Endodermal cell (in vitro differentiated cells): ENCODE measurements around the gene INPP4B. TPM values are rescaled to one million over a fixed set of nuclear protein-coding genes. Genes with fewer than 3 reads are reported as not detected.

Source experiments
- DNase-seq: peaks from one replicate; pipeline ENCODE4 v3.0.0-alpha.2; 2017
- H3K27ac ChIP-seq: 2 replicates; pipeline ENCODE4 v1.5.1; 2013; ENCODE audit warnings: mild to moderate bottlenecking, low read depth, low read length, moderate library complexity
- H3K27me3 ChIP-seq: 2 replicates; pipeline ENCODE4 v1.6.1; 2013; ENCODE audit warnings: mild to moderate bottlenecking, low read length, moderate library complexity; ENCODE audit not compliant: insufficient read depth, control insufficient read depth, poor library complexity, severe bottlenecking
- H3K36me3 ChIP-seq: 2 replicates; pipeline ENCODE4 v1.7.0; 2013; ENCODE audit warnings: mild to moderate bottlenecking, low read length, moderate library complexity; ENCODE audit not compliant: control insufficient read depth, insufficient read depth
- H3K4me1 ChIP-seq: one replicate; pipeline ENCODE4 v1.7.0; 2013; ENCODE audit warnings: low read length; ENCODE audit not compliant: control insufficient read depth, insufficient read depth
- H3K4me3 ChIP-seq: 2 replicates; pipeline ENCODE4 v1.5.1; 2013; ENCODE audit warnings: mild to moderate bottlenecking, low read length, moderate library complexity
- H3K9ac ChIP-seq: 2 replicates; pipeline ENCODE4 v1.6.1; 2013; ENCODE audit warnings: mild to moderate bottlenecking, low read length, moderate library complexity; ENCODE audit not compliant: poor library complexity, severe bottlenecking; ENCODE audit errors: extremely low read depth
- H3K9me3 ChIP-seq: 2 replicates; pipeline ENCODE4 v1.6.1; 2013; ENCODE audit warnings: mild to moderate bottlenecking, low read length, moderate library complexity; ENCODE audit not compliant: control insufficient read depth
- H3K27ac Mint-ChIP-seq: 2 replicates; pipeline ENCODE4 v1.8.0; 2020; ENCODE audit warnings: mixed read lengths
- H3K27me3 Mint-ChIP-seq: 2 replicates; pipeline ENCODE4 v1.8.0; 2021; ENCODE audit warnings: mild to moderate bottlenecking, mixed read lengths; ENCODE audit not compliant: insufficient read depth
- H3K36me3 Mint-ChIP-seq: 2 replicates; pipeline ENCODE4 v1.8.0; 2020; ENCODE audit warnings: low read depth, mixed read lengths
- H3K4me1 Mint-ChIP-seq: 2 replicates; pipeline ENCODE4 v1.8.0; 2020; ENCODE audit warnings: mixed read lengths
- H3K4me3 Mint-ChIP-seq: 2 replicates; pipeline ENCODE4 v1.8.0; 2020; ENCODE audit warnings: mild to moderate bottlenecking, moderate library complexity, mixed read lengths
- H3K9me3 Mint-ChIP-seq: 2 replicates; pipeline ENCODE4 v1.8.0; 2020; ENCODE audit warnings: mild to moderate bottlenecking, mixed read lengths
- WGBS, 2 experiments: methylation state at CpG; one replicate each; pipeline versions ENCODE4 v1.1.5 to v1.1.7; 2013; ENCODE audit warnings: missing lambda C conversion rate in 2 of 2, mixed read lengths in 1 of 2; ENCODE audit not compliant: insufficient coverage in 1 of 2, insufficient read length in 1 of 2; 5-methylcytosine and 5-hydroxymethylcytosine counted together
- total RNA-seq, 2 donors: library from RNA; stranded (reverse); fragmentation: NEBNext Ultra II Directional in 1 of 2; extraction: Animal tissue kit (Norgen Biotek cat#: 25700) in 1 of 2; gene quantifications; 2 replicates in 1 of 2; 3 replicates in 1 of 2; pipeline ENCODE4 v1.2.1, GENCODE V29; 2021
- TF ChIP-seq, protein P1 (sequence below): fragments of 200-600 bp; sonication (generic); conservative IDR thresholded peaks from 2 replicates; pipeline ENCODE4 v1.5.0; 2021; ENCODE audit warnings: antibody characterized with exemption, mild to moderate bottlenecking

Gene INPP4B
- total RNA-seq, 2 donors from 2014 or later, result 0.64 to 0.66 TPM

DNA sequence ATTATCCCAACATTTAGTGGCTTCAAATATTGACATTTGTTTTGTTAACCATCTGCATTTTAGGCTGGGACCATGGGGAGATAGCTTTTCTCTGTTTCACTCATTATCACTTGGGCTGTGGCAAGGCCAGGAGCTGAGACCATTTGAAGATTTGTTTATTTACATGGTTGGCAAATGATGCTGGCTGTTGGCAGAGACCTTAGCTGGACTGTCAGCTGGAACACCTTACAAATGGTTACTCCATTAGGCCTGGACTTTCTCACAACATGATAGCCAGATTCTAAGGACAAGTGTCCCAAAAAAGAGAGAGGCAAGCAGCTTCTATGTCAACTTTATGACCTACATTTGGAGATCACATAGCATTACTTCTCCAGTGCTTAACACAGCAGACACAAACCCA is 130.4 kb downstream of the INPP4B start:
- peaks cover 77% of the 10 kb centered on the region for H3K27me3 Mint-ChIP-seq
- H3K36me3 Mint-ChIP-seq, result no peaks in the 10 kb centered on the region
- no peaks in the 10 kb centered on the region for H3K9me3 ChIP-seq
- H3K4me3 ChIP-seq, result no peak overlapping the region
- H3K27ac Mint-ChIP-seq, result no peak overlapping the region
- no peak overlapping the region for H3K9ac ChIP-seq
- no peak overlapping the region for H3K4me3 Mint-ChIP-seq
- no peaks in the 10 kb centered on the region for H3K36me3 ChIP-seq
- H3K4me1 ChIP-seq, result no peaks in the 10 kb centered on the region
- H3K4me1 Mint-ChIP-seq, result no peaks in the 10 kb centered on the region
- peaks cover 44% of the 10 kb centered on the region for H3K27me3 ChIP-seq
- H3K27ac ChIP-seq, result no peak overlapping the region
- TF ChIP-seq, protein P1, sequence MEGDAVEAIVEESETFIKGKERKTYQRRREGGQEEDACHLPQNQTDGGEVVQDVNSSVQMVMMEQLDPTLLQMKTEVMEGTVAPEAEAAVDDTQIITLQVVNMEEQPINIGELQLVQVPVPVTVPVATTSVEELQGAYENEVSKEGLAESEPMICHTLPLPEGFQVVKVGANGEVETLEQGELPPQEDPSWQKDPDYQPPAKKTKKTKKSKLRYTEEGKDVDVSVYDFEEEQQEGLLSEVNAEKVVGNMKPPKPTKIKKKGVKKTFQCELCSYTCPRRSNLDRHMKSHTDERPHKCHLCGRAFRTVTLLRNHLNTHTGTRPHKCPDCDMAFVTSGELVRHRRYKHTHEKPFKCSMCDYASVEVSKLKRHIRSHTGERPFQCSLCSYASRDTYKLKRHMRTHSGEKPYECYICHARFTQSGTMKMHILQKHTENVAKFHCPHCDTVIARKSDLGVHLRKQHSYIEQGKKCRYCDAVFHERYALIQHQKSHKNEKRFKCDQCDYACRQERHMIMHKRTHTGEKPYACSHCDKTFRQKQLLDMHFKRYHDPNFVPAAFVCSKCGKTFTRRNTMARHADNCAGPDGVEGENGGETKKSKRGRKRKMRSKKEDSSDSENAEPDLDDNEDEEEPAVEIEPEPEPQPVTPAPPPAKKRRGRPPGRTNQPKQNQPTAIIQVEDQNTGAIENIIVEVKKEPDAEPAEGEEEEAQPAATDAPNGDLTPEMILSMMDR, result no peak
- no peak for DNase-seq
- no peaks in the 10 kb centered on the region for H3K9me3 Mint-ChIP-seq

DNA sequence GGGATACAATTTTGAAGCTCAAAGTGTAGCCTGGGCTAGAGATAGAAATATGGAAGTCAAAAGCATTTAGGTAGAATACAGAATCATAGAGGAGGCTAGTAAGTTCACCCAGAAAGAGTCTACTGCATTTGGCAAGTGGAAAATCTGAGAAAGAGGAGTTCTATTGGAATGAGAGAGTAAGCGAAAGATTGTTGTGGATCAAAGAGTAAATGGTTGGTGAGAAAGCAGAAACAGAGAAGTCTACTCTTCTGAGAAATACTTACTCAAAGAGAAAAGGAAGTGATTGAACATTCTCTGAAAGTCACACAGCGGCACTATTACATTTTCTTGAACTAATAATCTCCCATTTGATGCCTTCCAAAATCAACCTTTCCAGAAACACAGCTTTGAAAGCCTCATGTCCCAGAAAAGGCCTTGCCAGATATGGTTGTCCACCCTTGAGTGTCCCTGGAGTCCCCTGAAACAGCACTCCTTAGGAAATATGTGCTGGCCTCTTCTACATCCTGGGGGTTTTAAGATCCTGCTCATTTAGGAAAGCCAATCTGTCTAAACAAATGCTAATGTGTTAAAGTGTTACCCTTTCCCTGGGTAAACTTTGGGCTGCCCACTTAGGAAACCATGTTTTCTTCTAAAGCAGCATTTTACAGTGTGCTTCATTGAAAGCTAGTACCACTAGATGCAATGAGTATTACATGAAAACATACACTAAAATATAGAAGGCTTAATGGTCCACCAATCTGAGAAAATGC is 132.6 kb downstream of the INPP4B start:
- Mint-ChIP-seq H3K9me3 (no peaks in the 10 kb centered on the region), H3K4me1 (no peaks in the 10 kb centered on the region), H3K4me3 (no peak overlapping the region), H3K27ac (no peak overlapping the region), H3K27me3 (peaks cover 88% of the 10 kb centered on the region), H3K36me3 (no peaks in the 10 kb centered on the region)
- Histone ChIP-seq H3K4me3 (no peak overlapping the region), H3K4me1 (no peaks in the 10 kb centered on the region), H3K27ac (no peak overlapping the region), H3K36me3 (no peaks in the 10 kb centered on the region), H3K9me3 (no peaks in the 10 kb centered on the region), H3K27me3 (peaks cover 44% of the 10 kb centered on the region), H3K9ac (no peak overlapping the region)
- 82 to 86% methylated on average over 2 of the region's 2 CpGs for WGBS, 2 experiments
- TF ChIP-seq, protein P1, result no peak
- DNase-seq, result no peak

DNA sequence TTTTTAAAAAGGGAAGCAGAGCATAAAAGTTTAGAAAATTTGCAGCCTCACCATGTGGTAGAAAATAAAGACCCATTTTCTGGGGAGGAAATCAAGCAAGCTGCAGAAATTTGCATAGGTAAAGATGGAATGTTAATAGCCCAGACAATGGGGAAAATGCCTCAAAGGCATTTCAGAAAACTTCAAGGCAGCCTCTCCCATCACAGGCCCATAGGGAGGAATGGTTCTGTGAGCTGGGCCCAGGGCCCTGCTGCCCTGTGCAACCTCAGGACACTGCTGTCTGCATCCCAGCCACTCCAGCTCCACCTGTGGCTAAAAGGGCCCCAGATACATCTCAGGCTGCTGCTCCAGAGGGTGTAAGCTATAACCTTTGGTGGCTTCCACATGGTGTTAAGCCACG is 137.9 kb downstream of the INPP4B start:
- TF ChIP-seq, protein P1, result no peak
- H3K4me1 Mint-ChIP-seq, result no peaks in the 10 kb centered on the region
- Histone ChIP-seq H3K4me3 (no peak overlapping the region), H3K9me3 (no peaks in the 10 kb centered on the region), H3K4me1 (no peaks in the 10 kb centered on the region), H3K9ac (no peak overlapping the region), H3K27ac (no peak overlapping the region), H3K27me3 (peaks cover 21% of the 10 kb centered on the region), H3K36me3 (no peaks in the 10 kb centered on the region)
- whole genome bisulfite sequencing, 2 experiments, result 78 to 92% methylated on average over 1 of the region's 1 CpG
- H3K4me3 Mint-ChIP-seq, result no peak overlapping the region
- H3K27ac Mint-ChIP-seq, result no peak overlapping the region
- no peaks in the 10 kb centered on the region for H3K36me3 Mint-ChIP-seq
- no peak for DNase-seq
- no peaks in the 10 kb centered on the region for H3K9me3 Mint-ChIP-seq
- peaks cover 45% of the 10 kb centered on the region for H3K27me3 Mint-ChIP-seq
